Bronchial epithelial cell (primary cell): ENCODE results near the gene SUGCT. TPM values are rescaled to one million over a fixed set of nuclear protein-coding genes. Genes with fewer than 3 reads are reported as not detected.

Experiments
- DNase-seq: peaks from one replicate; pipeline ENCODE4 v3.0.0-alpha.2; 2010; ENCODE audit warnings: low read depth
- FAIRE-seq: peaks from 2 replicates; lab custom pipeline; 2011; peaks lifted over from hg19 to GRCh38; lab: Jason Lieb, UNC
- H3K27me3 ChIP-seq: 2 replicates; pipeline ENCODE4 v1.5.1; 2011; ENCODE audit warnings: low read length; ENCODE audit not compliant: control insufficient read depth, insufficient read depth
- H3K36me3 ChIP-seq: 2 replicates; pipeline ENCODE4 v1.5.1; 2011; ENCODE audit warnings: low read length; ENCODE audit not compliant: control insufficient read depth, insufficient read depth
- H3K4me3 ChIP-seq: 2 replicates; pipeline ENCODE4 v1.5.1; 2011; ENCODE audit warnings: mild to moderate bottlenecking, low read depth, low read length, control low read depth
- total RNA-seq: library from RNA; depleted of rRNA; stranded (reverse); fragments of >200 nt; gene quantifications from 2 replicates; pipeline ENCODE4 v1.2.1, GENCODE V29; 2014
- TF ChIP-seq, protein P1 (sequence below): IDR thresholded peaks from 2 replicates; pipeline ENCODE4 v1.5.1; 2011; ENCODE audit warnings: mild to moderate bottlenecking, moderate library complexity, low read length, control low read depth, inconsistent platforms; ENCODE audit not compliant: insufficient read depth, severe bottlenecking

The SUGCT gene
- total RNA-seq, 1 donor from 2014 or later: 7.4 TPM

DNA sequence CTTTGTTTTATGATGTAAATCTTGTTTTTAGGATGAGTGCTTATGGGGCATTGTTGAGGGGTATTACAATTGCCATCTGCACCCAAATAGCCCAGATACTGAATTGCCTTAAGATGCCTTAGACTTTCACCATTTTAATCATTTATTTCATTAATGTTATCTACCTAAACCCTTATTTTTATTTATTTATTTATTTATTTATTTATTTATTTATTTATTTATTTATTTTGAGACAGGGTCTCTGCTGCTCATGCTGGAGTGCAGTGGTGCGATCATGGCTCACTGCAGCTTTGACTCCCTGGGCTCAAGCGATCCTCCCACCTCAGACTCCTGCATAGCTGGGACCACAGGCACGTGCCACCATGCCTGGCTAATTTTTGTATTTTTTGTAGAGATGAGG lies 560.2 kb downstream of the SUGCT start:
- no peak for FAIRE-seq
- Histone ChIP-seq H3K36me3 (no peaks in the 10 kb centered on the region), H3K27me3 (no peaks in the 10 kb centered on the region), H3K4me3 (no peak overlapping the region)
- TF ChIP-seq, protein P1, sequence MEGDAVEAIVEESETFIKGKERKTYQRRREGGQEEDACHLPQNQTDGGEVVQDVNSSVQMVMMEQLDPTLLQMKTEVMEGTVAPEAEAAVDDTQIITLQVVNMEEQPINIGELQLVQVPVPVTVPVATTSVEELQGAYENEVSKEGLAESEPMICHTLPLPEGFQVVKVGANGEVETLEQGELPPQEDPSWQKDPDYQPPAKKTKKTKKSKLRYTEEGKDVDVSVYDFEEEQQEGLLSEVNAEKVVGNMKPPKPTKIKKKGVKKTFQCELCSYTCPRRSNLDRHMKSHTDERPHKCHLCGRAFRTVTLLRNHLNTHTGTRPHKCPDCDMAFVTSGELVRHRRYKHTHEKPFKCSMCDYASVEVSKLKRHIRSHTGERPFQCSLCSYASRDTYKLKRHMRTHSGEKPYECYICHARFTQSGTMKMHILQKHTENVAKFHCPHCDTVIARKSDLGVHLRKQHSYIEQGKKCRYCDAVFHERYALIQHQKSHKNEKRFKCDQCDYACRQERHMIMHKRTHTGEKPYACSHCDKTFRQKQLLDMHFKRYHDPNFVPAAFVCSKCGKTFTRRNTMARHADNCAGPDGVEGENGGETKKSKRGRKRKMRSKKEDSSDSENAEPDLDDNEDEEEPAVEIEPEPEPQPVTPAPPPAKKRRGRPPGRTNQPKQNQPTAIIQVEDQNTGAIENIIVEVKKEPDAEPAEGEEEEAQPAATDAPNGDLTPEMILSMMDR: no peak
- DNase-seq: no peak

DNA sequence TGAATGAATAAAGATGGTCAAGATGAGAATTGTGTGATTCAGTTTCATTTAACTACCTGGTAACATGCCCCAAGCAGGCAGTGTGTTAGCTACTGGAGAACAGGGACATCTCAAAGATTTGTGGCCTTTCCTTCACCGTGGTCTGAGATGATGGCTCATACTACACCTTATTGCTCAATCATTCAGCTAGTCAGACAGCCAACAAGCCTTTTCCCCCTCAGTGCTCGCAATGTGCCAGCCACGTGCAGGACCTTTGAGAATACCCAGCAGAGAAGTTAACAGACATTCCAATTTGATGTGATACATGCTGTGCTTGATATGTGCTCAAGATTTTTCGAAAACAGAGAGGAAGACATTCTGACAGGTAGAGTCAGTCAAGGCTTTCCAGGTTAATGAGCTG lies 562.8 kb downstream of the SUGCT start:
- TF ChIP-seq, protein P1: no peak
- FAIRE-seq (no peak), DNase-seq (peak; percentile 50)
- Histone ChIP-seq H3K4me3 (no peak overlapping the region), H3K36me3 (no peaks in the 10 kb centered on the region), H3K27me3 (no peaks in the 10 kb centered on the region)

DNA sequence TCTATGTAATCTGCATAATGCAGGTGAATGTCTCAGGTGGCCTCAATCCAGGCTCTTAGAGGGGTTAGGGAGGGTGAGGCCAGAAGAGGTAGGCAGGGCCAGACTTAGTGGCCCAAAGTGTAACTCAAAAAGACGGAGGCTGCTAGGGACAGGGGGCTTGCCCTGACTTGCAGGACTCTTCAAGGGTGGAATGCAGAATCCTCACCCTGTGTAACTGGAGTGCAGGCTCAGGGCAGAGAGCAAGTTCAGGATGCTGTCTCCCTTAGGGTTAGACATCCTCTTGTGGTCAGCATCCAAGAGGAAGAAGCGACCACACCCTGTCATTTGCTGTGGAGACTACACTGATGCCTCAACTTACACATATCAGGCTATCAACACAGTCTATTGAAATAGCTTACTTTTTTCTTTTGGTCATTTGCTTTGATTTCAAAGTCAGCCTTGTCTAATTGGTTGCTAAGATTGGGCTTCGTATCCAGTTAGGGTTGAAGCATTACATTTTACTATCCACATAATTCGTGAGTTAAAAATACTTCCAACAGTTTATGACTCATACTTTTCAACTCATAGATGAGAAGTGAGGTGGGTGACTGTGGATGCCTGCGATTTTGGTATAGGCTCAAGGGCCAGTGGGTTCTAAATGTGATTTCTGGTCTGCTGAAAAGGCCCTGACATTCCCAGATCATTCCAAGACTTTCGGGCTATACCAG lies 563.6 kb downstream of the SUGCT start:
- DNase-seq (peak; percentile 49), FAIRE-seq (peak; percentile 70)
- TF ChIP-seq, protein P1: no peak
- Histone ChIP-seq H3K27me3 (no peaks in the 10 kb centered on the region), H3K4me3 (no peak overlapping the region), H3K36me3 (no peaks in the 10 kb centered on the region)

DNA sequence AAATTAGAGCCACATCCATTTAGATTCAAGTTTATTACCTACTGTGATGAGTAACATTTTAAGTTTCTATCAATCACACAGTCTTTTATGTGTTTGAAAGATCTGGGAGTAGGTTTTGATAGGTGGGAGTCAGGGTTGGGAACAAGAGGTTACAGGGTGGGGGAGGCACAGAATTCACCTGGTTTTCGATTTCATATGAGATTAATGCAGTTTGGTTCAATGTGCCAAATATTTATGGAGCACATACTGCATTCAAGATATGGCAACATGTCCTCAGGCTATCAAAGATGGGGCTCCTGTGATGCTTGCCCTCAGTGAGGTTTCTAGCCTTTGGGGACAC lies 564.1 kb downstream of the SUGCT start:
- Histone ChIP-seq H3K27me3 (no peaks in the 10 kb centered on the region), H3K36me3 (no peaks in the 10 kb centered on the region), H3K4me3 (no peak overlapping the region)
- no peak for FAIRE-seq
- TF ChIP-seq, protein P1: no peak
- no peak for DNase-seq

DNA sequence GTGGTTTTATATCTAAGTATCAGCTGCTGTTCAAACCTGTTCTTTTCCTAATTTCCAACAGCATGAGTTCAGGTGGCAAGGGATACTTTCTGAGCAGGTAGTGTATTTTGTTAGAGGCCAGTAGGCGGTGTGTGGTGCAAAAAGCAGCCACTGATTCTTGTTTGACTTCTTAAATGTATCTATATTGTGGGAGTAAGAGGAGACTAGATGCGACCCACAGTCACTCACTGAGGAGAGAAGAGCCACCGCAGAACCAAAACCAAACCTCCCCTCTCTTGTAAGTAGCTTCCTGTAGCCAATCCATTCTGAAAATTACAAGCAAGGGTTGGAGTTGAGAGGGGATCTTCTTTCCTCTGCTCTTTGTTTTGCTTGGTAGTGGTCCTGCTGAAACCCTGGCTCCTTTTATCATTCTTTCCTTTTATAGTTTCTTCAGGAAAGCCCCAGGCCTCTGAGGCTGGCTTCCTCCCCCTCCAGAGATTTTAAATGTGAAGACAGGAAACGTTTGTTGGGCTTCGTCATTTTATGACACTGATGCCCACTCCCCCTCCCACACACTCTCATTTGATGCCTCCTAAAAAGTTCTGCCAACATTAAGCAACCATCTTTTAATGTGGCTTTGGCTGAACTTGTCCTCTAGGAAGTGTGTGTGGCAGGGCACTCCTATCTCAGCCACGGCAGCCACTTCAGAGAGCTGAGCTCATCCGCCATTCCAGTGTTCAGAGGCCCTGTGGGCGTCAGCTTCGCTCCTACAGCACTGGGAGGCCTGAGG lies 566.0 kb downstream of the SUGCT start:
- H3K27me3 ChIP-seq: no peaks in the 10 kb centered on the region
- DNase-seq (peak; percentile 20), FAIRE-seq (no peak)
- H3K4me3 ChIP-seq: no peak overlapping the region
- TF ChIP-seq, protein P1: no peak
- H3K36me3 ChIP-seq: no peaks in the 10 kb centered on the region
